ENCODE measurements around the gene ZNF716.
"Not testable (repeated sequence)": the region's sequence is repeated elsewhere in the genome, so short reads cannot be mapped to it uniquely, and the experiment has no call there.

The ZNF716 gene

GRCh38 chr7:57416601-57417358 lies 33.2 kb upstream of the ZNF716 start:
- no peak for TF ChIP-seq POLR2A (IDR thresholded peaks at IDR 0.05; ENCODE audit: low read depth, low read length)
- no peak for DNase-seq (ENCODE audit: insufficient read length, low spot score)
- no peak for FAIRE-seq

- no peak for TF ChIP-seq POLR2A (IDR thresholded peaks at IDR 0.05; ENCODE audit: low read depth, low read length)
- DNase-seq (ENCODE audit: insufficient read length, low spot score): no peak
- FAIRE-seq: no peak
Measured at GRCh38 chr7:57417736-57418135, 32.2 kb upstream of the ZNF716 start.

- no peak for TF ChIP-seq POLR2A (IDR thresholded peaks at IDR 0.05; ENCODE audit: low read depth, low read length)
- no peak for DNase-seq (ENCODE audit: insufficient read length, low spot score)
- FAIRE-seq: no peak
Measured at GRCh38 chr7:57423768-57424167, 26.2 kb upstream of the ZNF716 start.

GRCh38 chr7:57424515-57425238 lies 25.3 kb upstream of the ZNF716 start:
- DNase-seq (ENCODE audit: insufficient read length, low spot score): no peak
- no peak for FAIRE-seq
- TF ChIP-seq POLR2A (IDR thresholded peaks at IDR 0.05; ENCODE audit: low read depth, low read length): no peak

- no peak for DNase-seq (ENCODE audit: insufficient read length, low spot score)
- TF ChIP-seq POLR2A (IDR thresholded peaks at IDR 0.05; ENCODE audit: low read depth, low read length): no peak
- no peak for FAIRE-seq
Measured at GRCh38 chr7:57425239-57425944, 24.6 kb upstream of the ZNF716 start.

- DNase-seq (ENCODE audit: insufficient read length, low spot score) (no peak), FAIRE-seq (no peak)
- no peak for TF ChIP-seq POLR2A (IDR thresholded peaks at IDR 0.05; ENCODE audit: low read depth, low read length)
Measured at GRCh38 chr7:57425969-57426628, 23.9 kb upstream of the ZNF716 start.

GRCh38 chr7:57426629-57427003 lies 23.4 kb upstream of the ZNF716 start:
- FAIRE-seq (no peak), DNase-seq (ENCODE audit: insufficient read length, low spot score) (no peak)
- TF ChIP-seq POLR2A (IDR thresholded peaks at IDR 0.05; ENCODE audit: low read depth, low read length): no peak

GRCh38 chr7:57427146-57427545 lies 22.8 kb upstream of the ZNF716 start:
- DNase-seq (ENCODE audit: insufficient read length, low spot score): no peak
- FAIRE-seq: no peak
- TF ChIP-seq POLR2A (IDR thresholded peaks at IDR 0.05; ENCODE audit: low read depth, low read length): no peak

GRCh38 chr7:57427594-57427993 lies 22.4 kb upstream of the ZNF716 start:
- no peak for TF ChIP-seq POLR2A (IDR thresholded peaks at IDR 0.05; ENCODE audit: low read depth, low read length)
- no peak for FAIRE-seq
- DNase-seq (ENCODE audit: insufficient read length, low spot score): no peak

- FAIRE-seq: no peak
- no peak for TF ChIP-seq POLR2A (IDR thresholded peaks at IDR 0.05; ENCODE audit: low read depth, low read length)
Measured at GRCh38 chr7:57432583-57432982, 17.4 kb upstream of the ZNF716 start.

GRCh38 chr7:57437581-57437980 lies 12.4 kb upstream of the ZNF716 start:
- no peak for TF ChIP-seq POLR2A (IDR thresholded peaks at IDR 0.05; ENCODE audit: low read depth, low read length)
- DNase-seq (ENCODE audit: insufficient read length, low spot score) (no peak), FAIRE-seq (no peak)

More at GRCh38 chr7:57432583-57432982, 17.4 kb upstream of the ZNF716 start:
- no peak for DNase-seq (ENCODE audit: insufficient read length, low spot score)

- DNase-seq (ENCODE audit: insufficient read length, low spot score) (no peak), FAIRE-seq (no peak)
- no peak for TF ChIP-seq POLR2A (IDR thresholded peaks at IDR 0.05; ENCODE audit: low read depth, low read length)
Measured at GRCh38 chr7:57438244-57438643, 11.7 kb upstream of the ZNF716 start.

- DNase-seq (ENCODE audit: insufficient read length, low spot score) (no peak), FAIRE-seq (no peak)
- no peak for TF ChIP-seq POLR2A (IDR thresholded peaks at IDR 0.05; ENCODE audit: low read depth, low read length)
Measured at GRCh38 chr7:57443567-57443966, 6.4 kb upstream of the ZNF716 start.

- FAIRE-seq; DNase-seq (ENCODE audit: insufficient read length, low spot score): not testable (repeated sequence)
Measured at GRCh38 chr7:57469186-57469828, 19.3 kb downstream of the ZNF716 start.

GRCh38 chr7:57480304-57480703 lies 30.3 kb downstream of the ZNF716 start:
- FAIRE-seq; DNase-seq (ENCODE audit: insufficient read length, low spot score): not testable (repeated sequence)

- DNase-seq (ENCODE audit: insufficient read length, low spot score); FAIRE-seq: not testable (repeated sequence)
Measured at GRCh38 chr7:57485022-57485421, 35.0 kb downstream of the ZNF716 start.
